Endodermal cell (in vitro differentiated cells): Measurements from ENCODE around the gene C11orf24. TPM values are rescaled to one million over a fixed set of nuclear protein-coding genes. Genes with fewer than 3 reads are reported as not detected.

Experiments
- DNase-seq: peaks from one replicate; pipeline ENCODE4 v3.0.0-alpha.2; 2017
- H3K27ac ChIP-seq: 2 replicates; pipeline ENCODE4 v1.5.1; 2013; ENCODE audit warnings: mild to moderate bottlenecking, low read depth, low read length, moderate library complexity
- H3K27me3 ChIP-seq: 2 replicates; pipeline ENCODE4 v1.6.1; 2013; ENCODE audit warnings: mild to moderate bottlenecking, low read length, moderate library complexity; ENCODE audit not compliant: insufficient read depth, control insufficient read depth, poor library complexity, severe bottlenecking
- H3K36me3 ChIP-seq: 2 replicates; pipeline ENCODE4 v1.7.0; 2013; ENCODE audit warnings: mild to moderate bottlenecking, low read length, moderate library complexity; ENCODE audit not compliant: control insufficient read depth, insufficient read depth
- H3K4me1 ChIP-seq: one replicate; pipeline ENCODE4 v1.7.0; 2013; ENCODE audit warnings: low read length; ENCODE audit not compliant: control insufficient read depth, insufficient read depth
- H3K4me3 ChIP-seq: 2 replicates; pipeline ENCODE4 v1.5.1; 2013; ENCODE audit warnings: mild to moderate bottlenecking, low read length, moderate library complexity
- H3K9ac ChIP-seq: 2 replicates; pipeline ENCODE4 v1.6.1; 2013; ENCODE audit warnings: mild to moderate bottlenecking, low read length, moderate library complexity; ENCODE audit not compliant: poor library complexity, severe bottlenecking; ENCODE audit errors: extremely low read depth
- H3K9me3 ChIP-seq: 2 replicates; pipeline ENCODE4 v1.6.1; 2013; ENCODE audit warnings: mild to moderate bottlenecking, low read length, moderate library complexity; ENCODE audit not compliant: control insufficient read depth
- H3K27ac Mint-ChIP-seq: 2 replicates; pipeline ENCODE4 v1.8.0; 2020; ENCODE audit warnings: mixed read lengths
- H3K27me3 Mint-ChIP-seq: 2 replicates; pipeline ENCODE4 v1.8.0; 2021; ENCODE audit warnings: mild to moderate bottlenecking, mixed read lengths; ENCODE audit not compliant: insufficient read depth
- H3K36me3 Mint-ChIP-seq: 2 replicates; pipeline ENCODE4 v1.8.0; 2020; ENCODE audit warnings: low read depth, mixed read lengths
- H3K4me1 Mint-ChIP-seq: 2 replicates; pipeline ENCODE4 v1.8.0; 2020; ENCODE audit warnings: mixed read lengths
- H3K4me3 Mint-ChIP-seq: 2 replicates; pipeline ENCODE4 v1.8.0; 2020; ENCODE audit warnings: mild to moderate bottlenecking, moderate library complexity, mixed read lengths
- H3K9me3 Mint-ChIP-seq: 2 replicates; pipeline ENCODE4 v1.8.0; 2020; ENCODE audit warnings: mild to moderate bottlenecking, mixed read lengths
- CTCF ChIP-seq: fragments of 200-600 bp; sonication (generic); conservative IDR thresholded peaks from 2 replicates; pipeline ENCODE4 v1.5.0; 2021; ENCODE audit warnings: antibody characterized with exemption, mild to moderate bottlenecking
- WGBS, 2 experiments: methylation state at CpG; one replicate each; pipeline versions ENCODE4 v1.1.5 to v1.1.7; 2013; ENCODE audit warnings: missing lambda C conversion rate in 2 of 2, mixed read lengths in 1 of 2; ENCODE audit not compliant: insufficient coverage in 1 of 2, insufficient read length in 1 of 2; 5-methylcytosine and 5-hydroxymethylcytosine counted together
- total RNA-seq, 2 donors: library from RNA; stranded (reverse); fragmentation: NEBNext Ultra II Directional in 1 of 2; extraction: Animal tissue kit (Norgen Biotek cat#: 25700) in 1 of 2; gene quantifications; 2 replicates in 1 of 2; 3 replicates in 1 of 2; pipeline ENCODE4 v1.2.1, GENCODE V29; 2021

The C11orf24 gene
- total RNA-seq, 2 donors from 2014 or later: 38.4 to 39.4 TPM

GRCh38 chr11:68274306-68274705 is 2.5 kb upstream of the C11orf24 start:
- no peak overlapping the region for H3K27ac Mint-ChIP-seq
- H3K27me3 Mint-ChIP-seq: no peaks in the 10 kb centered on the region
- Histone ChIP-seq H3K4me3 (no peak overlapping the region), H3K4me1 (no peaks in the 10 kb centered on the region), H3K27me3 (no peaks in the 10 kb centered on the region), H3K9me3 (no peaks in the 10 kb centered on the region), H3K9ac (no peak overlapping the region), H3K36me3 (no peaks in the 10 kb centered on the region), H3K27ac (no peak overlapping the region)
- H3K4me3 Mint-ChIP-seq: no peak overlapping the region
- DNase-seq: no peak
- H3K9me3 Mint-ChIP-seq: peaks cover 2% of the 10 kb centered on the region
- H3K36me3 Mint-ChIP-seq: no peaks in the 10 kb centered on the region
- 96% methylated on average over 1 of the region's 1 CpG; no CpG with 5 or more reads in 1 of the 2 experiments for WGBS, 2 experiments
- TF ChIP-seq CTCF: no peak
- peaks cover 13% of the 10 kb centered on the region for H3K4me1 Mint-ChIP-seq

GRCh38 chr11:68273026-68273738 is 1.4 kb upstream of the C11orf24 start:
- Histone ChIP-seq H3K27me3 (no peaks in the 10 kb centered on the region), H3K9ac (no peak overlapping the region), H3K27ac (no peak overlapping the region), H3K4me1 (no peaks in the 10 kb centered on the region), H3K36me3 (peaks cover under 1% of the 10 kb centered on the region), H3K9me3 (no peaks in the 10 kb centered on the region), H3K4me3 (peak overlapping the region; percentile 98)
- no peak for DNase-seq
- H3K27ac Mint-ChIP-seq: no peak overlapping the region
- no peaks in the 10 kb centered on the region for H3K36me3 Mint-ChIP-seq
- no peak for TF ChIP-seq CTCF
- H3K4me3 Mint-ChIP-seq: peak overlapping the region; percentile 85
- peaks cover 16% of the 10 kb centered on the region for H3K4me1 Mint-ChIP-seq
- no peaks in the 10 kb centered on the region for H3K27me3 Mint-ChIP-seq
- whole genome bisulfite sequencing, 2 experiments: 91 to 97% methylated on average over 20 to 21 of the region's 21 CpGs
- peaks cover 2% of the 10 kb centered on the region for H3K9me3 Mint-ChIP-seq

GRCh38 chr11:68271023-68271780 is 571 bp downstream of the C11orf24 start:
- H3K27ac Mint-ChIP-seq: peak overlapping the region; percentile 93
- peaks cover 16% of the 10 kb centered on the region for H3K4me1 Mint-ChIP-seq
- H3K4me3 Mint-ChIP-seq: peak overlapping the region; percentile 85
- peak; percentile 62 for TF ChIP-seq CTCF
- peak; percentile 84 for DNase-seq
- no peaks in the 10 kb centered on the region for H3K9me3 ChIP-seq
- WGBS, 2 experiments: 9 to 17% methylated on average over 16 to 23 of the region's 23 CpGs
- peak overlapping the region; percentile 89 for H3K27ac ChIP-seq
- H3K36me3 ChIP-seq: peaks cover 19% of the 10 kb centered on the region
- H3K9me3 Mint-ChIP-seq: no peaks in the 10 kb centered on the region
- peaks cover 18% of the 10 kb centered on the region for H3K36me3 Mint-ChIP-seq
- H3K27me3 ChIP-seq: no peaks in the 10 kb centered on the region
- peak overlapping the region; percentile 97 for H3K9ac ChIP-seq
- no peaks in the 10 kb centered on the region for H3K4me1 ChIP-seq
- H3K27me3 Mint-ChIP-seq: no peaks in the 10 kb centered on the region
- H3K4me3 ChIP-seq: peak overlapping the region; percentile 98
